GM12891 (cell line): ENCODE measurements around the gene GOLM1.

Experiments
- PAX5 ChIP-seq: IDR thresholded peaks from 2 replicates; pipeline ENCODE4 v1.6.1; 2011; ENCODE audit warnings: low read length, moderate library complexity, mild to moderate bottlenecking; ENCODE audit not compliant: insufficient read depth, severe bottlenecking
- POLR2A ChIP-seq: IDR thresholded peaks from 2 replicates; pipeline ENCODE4 v1.6.1; 2011; ENCODE audit warnings: low read depth, low read length, control low read depth
- POLR2AphosphoS5 ChIP-seq: IDR thresholded peaks from 2 replicates; pipeline ENCODE4 v1.6.1; 2011; ENCODE audit warnings: low read depth, low read length, control low read depth
- POU2F2 ChIP-seq: IDR thresholded peaks from 2 replicates; pipeline ENCODE4 v1.6.1; 2011; ENCODE audit warnings: low read depth, mild to moderate bottlenecking, control low read depth, low read length, moderate library complexity
- SPI1 ChIP-seq: IDR thresholded peaks from 2 replicates; pipeline ENCODE4 v1.6.1; 2011; ENCODE audit warnings: low read depth, low read length, control low read depth
- TAF1 ChIP-seq: IDR thresholded peaks from 2 replicates; pipeline ENCODE4 v1.6.1; 2011; ENCODE audit warnings: low read depth, low read length, control low read depth

DNA sequence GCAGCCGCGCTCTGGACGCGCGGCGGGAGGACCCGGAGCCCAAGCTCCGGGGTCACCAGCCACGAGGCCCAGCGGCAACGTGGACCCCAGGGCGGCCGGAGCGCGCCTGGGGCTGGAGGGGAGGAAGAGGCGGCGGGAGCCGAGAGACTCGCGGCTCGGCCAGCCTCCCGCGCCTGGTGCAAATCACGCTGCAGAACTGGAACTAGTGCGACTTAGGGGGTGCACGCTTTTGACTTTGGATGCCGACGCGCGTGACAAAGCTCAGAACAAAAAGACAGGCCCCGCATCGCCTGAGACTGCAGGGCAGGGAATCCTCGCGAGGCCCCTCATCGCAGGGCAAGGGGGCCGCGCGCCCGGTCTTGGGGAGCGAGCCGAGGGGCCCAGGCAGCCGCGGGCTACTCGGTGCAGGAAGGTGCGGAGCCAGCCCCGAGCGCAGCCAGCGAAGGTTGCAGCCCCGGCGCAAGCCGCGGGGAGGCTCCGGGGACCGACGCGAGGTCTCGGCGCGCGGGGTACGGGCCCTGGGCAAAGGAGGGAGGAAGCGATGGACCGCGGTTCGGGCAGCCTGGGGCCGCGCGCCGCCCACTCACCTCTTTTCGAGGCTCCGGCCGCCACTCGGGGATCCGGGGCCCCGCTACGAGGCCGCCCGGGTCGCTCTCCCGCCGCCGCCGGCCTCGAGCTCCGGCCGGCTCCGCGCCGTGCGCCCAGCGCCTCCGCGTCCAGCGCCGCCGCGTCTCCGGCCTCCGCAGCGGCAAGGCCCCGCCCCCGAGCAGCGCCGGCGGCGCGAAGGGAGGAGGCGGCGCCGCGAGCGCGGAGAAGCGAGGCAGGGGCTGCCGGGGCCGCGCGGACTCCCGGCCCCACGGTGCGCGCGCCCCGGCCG, at the start of gene GOLM1:
- TF ChIP-seq POLR2AphosphoS5 = no peak
- no peak for TF ChIP-seq SPI1
- TF ChIP-seq POLR2A = no peak; the same call in 1 of the 2 replicates
- no peak for TF ChIP-seq PAX5
- no peak for TF ChIP-seq POU2F2
- TF ChIP-seq TAF1 = no peak
